ENCODE data around the gene CLEC4M.

DNA sequence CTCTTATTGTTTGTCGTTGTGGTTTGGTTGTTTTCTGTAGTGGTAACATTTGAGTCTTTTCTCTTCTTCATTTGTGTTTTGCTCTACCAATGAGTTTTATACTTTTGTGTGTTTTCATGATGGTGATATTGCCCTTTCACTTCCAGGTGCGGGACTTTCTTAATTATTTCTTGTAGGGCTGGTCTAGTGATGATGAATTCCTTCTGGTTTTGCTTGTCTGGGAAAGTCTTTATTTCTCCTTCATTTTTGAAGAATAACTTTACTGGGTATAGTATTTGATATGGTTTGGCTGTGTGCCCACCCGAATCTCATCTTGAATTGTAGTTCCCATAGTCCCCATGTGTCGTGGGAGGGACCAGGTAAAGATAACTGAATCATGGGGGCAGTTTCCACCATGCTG, 6.8 kb upstream of the CLEC4M start:
- TF ChIP-seq, protein P1, sequence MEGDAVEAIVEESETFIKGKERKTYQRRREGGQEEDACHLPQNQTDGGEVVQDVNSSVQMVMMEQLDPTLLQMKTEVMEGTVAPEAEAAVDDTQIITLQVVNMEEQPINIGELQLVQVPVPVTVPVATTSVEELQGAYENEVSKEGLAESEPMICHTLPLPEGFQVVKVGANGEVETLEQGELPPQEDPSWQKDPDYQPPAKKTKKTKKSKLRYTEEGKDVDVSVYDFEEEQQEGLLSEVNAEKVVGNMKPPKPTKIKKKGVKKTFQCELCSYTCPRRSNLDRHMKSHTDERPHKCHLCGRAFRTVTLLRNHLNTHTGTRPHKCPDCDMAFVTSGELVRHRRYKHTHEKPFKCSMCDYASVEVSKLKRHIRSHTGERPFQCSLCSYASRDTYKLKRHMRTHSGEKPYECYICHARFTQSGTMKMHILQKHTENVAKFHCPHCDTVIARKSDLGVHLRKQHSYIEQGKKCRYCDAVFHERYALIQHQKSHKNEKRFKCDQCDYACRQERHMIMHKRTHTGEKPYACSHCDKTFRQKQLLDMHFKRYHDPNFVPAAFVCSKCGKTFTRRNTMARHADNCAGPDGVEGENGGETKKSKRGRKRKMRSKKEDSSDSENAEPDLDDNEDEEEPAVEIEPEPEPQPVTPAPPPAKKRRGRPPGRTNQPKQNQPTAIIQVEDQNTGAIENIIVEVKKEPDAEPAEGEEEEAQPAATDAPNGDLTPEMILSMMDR (IDR thresholded peaks at IDR 0.05): no peak
- no peak for TF ChIP-seq POLR2A (IDR thresholded peaks at IDR 0.05)
- TF ChIP-seq POLR2AphosphoS5 (IDR thresholded peaks at IDR 0.05; ENCODE audit: insufficient read depth in 1 of 2, low read depth in 1 of 2): no peak

Measured in vagina (tissue), 2 donors.